Stimulated activated CD4-positive, alpha-beta T cell treated with anti-CD3 and anti-CD28 coated beads, TNF-alpha, amount 100 ng/mL, for 1 hour (primary cell): ENCODE measurements around the gene FAXDC2.

ENCODE experiments used
- DNase-seq, 3 donors: peaks; one replicate each; pipeline ENCODE4 v3.0.0-alpha.2; 2020; ENCODE audit warnings: low read depth in 3 of 3, low spot score in 1 of 3

FAXDC2 gene

DNA sequence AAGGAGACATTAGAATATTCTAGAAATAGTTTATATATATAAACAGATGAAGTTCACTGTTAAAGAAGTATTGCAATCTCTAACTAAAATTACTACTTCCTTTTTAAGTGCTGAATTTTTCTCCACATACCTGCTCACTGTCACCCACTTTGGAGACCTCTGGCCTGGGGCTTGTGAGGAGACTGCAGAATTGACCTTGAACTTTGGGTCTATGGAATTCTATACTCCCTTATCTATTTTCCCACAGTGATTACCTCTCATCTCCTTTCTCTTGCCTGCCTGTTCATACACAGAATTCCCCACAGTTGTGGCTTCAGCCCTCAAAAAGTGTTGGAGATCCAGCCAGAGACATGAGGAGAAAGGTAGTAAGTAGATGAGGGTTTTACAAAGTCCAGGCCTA lies 49.8 kb downstream of the FAXDC2 start:
- no peak for DNase-seq

GRCh38 chr5:154797762-154798161 lies 52.6 kb downstream of the FAXDC2 start:
- no peak for DNase-seq

- DNase-seq = no peak
Measured at GRCh38 chr5:154795235-154795596, 55.2 kb downstream of the FAXDC2 start.

DNA sequence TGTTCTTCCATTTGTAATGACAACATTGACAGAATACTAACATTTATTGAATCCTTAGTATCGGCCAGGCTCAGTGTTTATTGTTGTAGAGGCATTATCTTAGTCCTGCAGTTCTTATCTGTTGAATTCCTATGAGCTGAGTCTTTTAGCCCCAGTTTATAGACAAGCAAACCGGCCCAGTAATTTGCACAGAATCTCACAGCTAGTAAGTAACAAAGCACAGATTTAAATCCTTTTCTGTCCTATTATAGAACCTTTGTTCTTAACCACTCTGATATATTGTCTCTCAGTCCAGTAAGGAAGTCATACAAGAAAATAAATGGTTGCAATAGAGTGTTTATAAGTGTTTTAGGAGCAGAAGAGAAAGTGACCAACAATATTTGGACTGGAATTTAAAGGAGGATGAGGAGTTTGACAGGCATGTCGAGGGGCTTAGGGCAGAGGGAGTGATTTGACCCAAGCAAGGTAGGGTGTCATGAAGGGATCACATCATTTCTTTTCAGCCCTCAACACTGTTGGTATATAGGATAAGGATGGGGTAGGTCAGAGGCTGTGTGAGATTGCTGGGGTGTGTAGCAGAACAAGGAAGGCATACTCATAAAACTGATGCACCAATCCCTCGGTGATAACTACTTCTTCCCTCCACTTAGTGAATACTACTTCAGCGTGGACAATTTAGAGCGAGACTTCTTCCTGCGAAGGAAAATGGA lies 55.7 kb downstream of the FAXDC2 start:
- DNase-seq = no peak

GRCh38 chr5:154793599-154794524 lies 56.5 kb downstream of the FAXDC2 start:
- no peak for DNase-seq

- no peak for DNase-seq
Measured at GRCh38 chr5:154791535-154791934, 58.9 kb downstream of the FAXDC2 start.

- no peak for DNase-seq
Measured at GRCh38 chr5:154788212-154788611, 62.2 kb downstream of the FAXDC2 start.

- no peak for DNase-seq
Measured at GRCh38 chr5:154786414-154786813, 64.0 kb downstream of the FAXDC2 start.

GRCh38 chr5:154784856-154785255 lies 65.5 kb downstream of the FAXDC2 start:
- DNase-seq = no peak

GRCh38 chr5:154783774-154784460 lies 66.5 kb downstream of the FAXDC2 start:
- no peak for DNase-seq

DNA sequence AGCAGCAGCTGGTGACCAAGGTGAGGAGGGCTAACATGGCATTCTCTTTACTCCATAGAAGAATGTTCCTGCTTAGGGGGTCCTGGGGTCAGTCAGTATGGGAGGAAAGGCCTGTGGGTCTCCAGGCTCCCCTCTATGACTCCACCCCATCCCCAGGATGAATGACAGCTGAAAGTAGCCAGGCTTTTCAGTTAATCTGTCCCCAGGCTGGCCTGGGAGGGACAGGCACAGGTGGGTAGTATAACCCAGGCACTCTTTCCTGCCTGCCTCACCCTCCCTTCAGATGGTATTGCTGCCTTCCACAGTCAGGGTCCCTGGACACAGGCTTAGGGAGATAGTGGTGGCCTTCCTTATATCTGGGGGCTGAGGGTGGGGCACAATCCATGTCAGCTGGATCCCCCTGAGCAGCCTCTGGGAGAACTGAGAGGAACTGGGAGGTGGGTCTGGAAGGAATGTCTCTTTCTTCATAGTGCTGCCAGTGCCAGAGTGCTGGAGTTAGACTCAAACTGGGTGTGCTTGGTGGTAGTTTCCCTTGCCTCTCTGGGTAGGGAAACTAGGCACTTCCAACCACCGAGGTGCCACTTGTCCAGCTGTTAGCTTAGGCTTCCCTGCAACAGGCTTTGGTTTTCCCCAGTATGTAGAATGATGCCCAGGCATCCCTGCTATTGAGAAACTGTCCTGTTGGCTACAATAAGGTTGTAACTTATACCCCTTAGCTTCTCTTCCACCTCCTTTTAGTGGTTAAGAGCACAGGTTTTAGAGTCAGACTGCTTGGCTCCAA lies 67.4 kb downstream of the FAXDC2 start:
- no peak for DNase-seq

GRCh38 chr5:154782326-154782725 lies 68.1 kb downstream of the FAXDC2 start:
- no peak for DNase-seq

DNA sequence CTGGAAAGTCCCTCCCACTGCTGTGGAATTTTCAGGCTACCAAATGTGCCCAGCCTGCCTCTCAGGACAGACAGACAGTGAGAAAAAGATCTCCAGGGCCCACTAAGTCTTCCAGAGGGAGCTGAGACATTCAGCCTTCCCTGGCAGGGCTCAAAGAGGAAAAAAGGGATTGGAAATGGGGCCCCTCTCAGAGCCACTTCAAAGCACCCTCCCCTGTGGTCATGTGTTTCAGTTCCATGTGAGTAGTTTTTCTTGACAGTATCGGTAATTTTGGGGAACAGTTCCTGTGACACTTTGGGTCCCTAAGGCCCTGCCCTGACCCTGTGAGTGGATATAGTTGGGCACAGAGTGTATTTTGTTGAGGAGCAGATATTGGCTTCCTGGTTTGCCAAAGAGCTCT lies 70.3 kb downstream of the FAXDC2 start:
- no peak for DNase-seq

GRCh38 chr5:154779105-154779504 lies 71.3 kb downstream of the FAXDC2 start:
- DNase-seq = no peak

DNA sequence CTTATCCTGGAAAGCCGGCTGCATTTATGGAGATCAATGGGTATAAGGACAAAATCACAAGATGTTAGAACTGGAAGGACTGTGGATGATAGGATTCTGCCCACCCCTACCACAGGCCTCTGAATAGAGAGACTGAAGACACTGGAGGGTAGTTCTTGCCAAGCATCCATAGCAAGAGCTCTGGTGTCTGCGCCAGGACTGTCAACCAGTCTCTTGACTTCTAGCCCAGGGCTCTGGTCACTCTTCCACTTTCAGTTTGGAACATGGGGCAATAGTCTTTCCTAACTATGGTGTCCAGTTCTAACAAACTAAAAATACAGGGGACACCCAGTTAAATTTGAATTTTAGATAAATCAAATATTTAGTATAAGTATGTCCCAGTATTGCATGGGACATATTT lies 71.9 kb downstream of the FAXDC2 start:
- DNase-seq = no peak

GRCh38 chr5:154776167-154776566 lies 74.2 kb downstream of the FAXDC2 start:
- no peak for DNase-seq

DNA sequence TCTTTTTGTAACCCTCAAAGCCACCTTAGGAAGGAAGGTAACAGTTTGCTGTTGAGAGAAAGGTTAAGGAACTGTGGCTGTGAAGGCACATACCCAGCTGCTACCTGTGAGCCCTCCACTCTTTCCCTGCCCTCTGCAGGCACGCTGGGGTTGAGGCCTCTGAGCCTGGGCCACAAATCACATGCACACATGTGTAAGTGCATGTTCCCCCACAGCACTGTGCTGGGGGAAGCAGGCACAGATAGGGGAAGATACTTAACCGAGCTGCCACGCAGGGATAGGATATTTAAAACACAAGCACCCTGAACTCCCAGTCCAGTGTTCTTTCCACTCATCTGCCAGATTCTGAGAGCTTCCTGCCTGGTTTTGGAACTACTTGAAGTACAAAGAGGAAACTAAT lies 77.1 kb downstream of the FAXDC2 start:
- no peak for DNase-seq

DNA sequence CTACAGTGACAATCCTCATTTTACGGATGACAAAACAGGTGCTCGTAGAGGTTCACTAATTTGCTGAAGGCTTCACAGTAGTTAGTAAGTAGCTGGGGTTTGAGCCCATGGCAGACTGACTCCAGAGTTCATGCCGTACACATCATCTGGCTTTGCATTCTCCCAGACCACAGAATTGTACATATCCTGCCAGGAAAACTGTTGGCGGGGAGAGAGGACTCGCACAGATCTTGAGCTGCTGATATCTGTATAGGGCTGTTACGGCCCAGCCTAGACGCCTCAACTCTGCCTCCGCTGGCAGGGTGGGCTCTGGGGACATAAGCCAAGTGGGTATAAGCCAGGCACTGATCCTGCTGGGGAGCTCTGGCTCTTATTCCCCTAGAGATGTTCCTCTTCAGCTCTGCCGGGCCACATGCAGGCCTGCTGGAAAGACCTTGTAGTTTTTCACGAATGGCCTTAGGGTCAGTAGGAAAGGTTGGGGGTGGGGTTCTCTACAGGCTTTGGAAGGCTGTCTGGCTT lies 79.0 kb downstream of the FAXDC2 start:
- DNase-seq = no peak

DNA sequence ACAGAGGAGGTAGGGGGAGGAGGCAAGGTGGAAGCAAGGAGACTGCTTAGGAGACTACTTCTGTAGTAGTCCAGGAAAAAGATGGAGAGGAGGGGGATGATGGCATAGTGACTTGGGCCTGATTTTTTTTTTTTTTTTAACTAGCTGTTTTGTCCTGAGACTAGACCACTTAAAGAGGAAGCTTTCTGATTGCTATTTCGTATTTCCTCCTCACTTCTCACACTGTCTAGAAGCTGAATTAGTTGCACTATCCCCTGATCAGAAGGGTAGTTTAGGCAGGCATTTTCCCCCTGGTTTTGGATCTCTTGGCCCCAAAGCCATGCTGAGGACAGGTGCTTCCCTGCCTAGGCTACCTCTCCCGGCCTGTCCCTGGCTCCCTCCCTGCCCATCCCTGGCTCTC lies 80.3 kb downstream of the FAXDC2 start:
- DNase-seq = no peak
